ENCODE results near the gene MAGI1. TPM values are rescaled to one million over a fixed set of nuclear protein-coding genes. Genes with fewer than 3 reads are reported as not detected.

MAGI1 gene
- total RNA-seq, 1 donor from 2014 or later = 10.8 TPM

DNA sequence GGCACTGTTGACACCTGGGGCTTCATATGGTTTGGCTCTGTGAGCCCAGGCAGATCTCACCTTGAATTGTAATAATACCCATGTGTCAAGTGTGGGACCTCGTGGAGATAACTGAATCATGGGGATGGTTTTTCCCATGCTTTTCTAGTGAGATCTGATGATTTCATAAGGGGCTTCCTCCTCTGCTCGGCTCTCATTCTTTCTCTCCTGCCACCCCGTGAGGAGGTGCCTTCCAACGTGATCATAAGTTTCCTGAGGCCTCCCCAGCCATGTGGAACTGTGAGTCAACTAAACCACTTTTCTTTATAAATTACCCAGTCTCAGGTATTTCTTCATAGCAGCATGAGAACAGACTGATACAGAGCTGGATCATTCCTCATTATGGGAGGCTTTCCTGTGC, 695.0 kb downstream of the MAGI1 start:
- intact Hi-C loops (cut with micrococcal nuclease) = no loop called here
- H3K9me3 Mint-ChIP-seq = no peaks in the 10 kb centered on the region
- no peaks in the 10 kb centered on the region for H3K4me1 Mint-ChIP-seq (ENCODE audit: low read depth)
- DNase-seq (ENCODE audit: low spot score) = no peak
- no peak overlapping the region for H3K4me3 Mint-ChIP-seq (ENCODE audit: low read depth)
- H3K27ac Mint-ChIP-seq = no peak overlapping the region
- no peaks in the 10 kb centered on the region for H3K27me3 Mint-ChIP-seq (ENCODE audit: low read depth)
- no peaks in the 10 kb centered on the region for H3K36me3 Mint-ChIP-seq (ENCODE audit: low read depth)

DNA sequence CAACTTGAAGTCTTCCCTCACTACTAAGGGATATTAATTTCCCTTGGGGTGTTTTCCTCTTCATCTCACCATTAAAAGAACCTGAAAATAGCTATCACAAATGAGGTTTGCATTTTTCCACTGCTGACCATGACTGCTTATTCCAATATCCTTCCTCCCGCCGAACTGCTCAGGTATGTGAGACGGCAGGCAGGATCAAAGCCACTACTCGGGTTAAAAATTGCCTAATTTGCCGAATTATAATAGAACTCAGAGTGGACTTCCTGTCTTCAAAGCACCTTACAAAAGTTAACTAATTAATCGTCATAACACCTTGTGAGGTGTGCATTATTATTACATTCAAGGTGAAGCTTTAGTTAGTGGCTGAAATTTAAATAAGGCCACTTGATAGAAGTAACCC, 695.7 kb downstream of the MAGI1 start:
- Mint-ChIP-seq H3K4me1 (ENCODE audit: low read depth) (no peaks in the 10 kb centered on the region), H3K36me3 (ENCODE audit: low read depth) (no peaks in the 10 kb centered on the region), H3K27me3 (ENCODE audit: low read depth) (no peaks in the 10 kb centered on the region), H3K9me3 (no peaks in the 10 kb centered on the region), H3K27ac (no peak overlapping the region), H3K4me3 (ENCODE audit: low read depth) (no peak overlapping the region)
- intact Hi-C loops (cut with micrococcal nuclease) = no loop called here
- DNase-seq (ENCODE audit: low spot score) = no peak

DNA sequence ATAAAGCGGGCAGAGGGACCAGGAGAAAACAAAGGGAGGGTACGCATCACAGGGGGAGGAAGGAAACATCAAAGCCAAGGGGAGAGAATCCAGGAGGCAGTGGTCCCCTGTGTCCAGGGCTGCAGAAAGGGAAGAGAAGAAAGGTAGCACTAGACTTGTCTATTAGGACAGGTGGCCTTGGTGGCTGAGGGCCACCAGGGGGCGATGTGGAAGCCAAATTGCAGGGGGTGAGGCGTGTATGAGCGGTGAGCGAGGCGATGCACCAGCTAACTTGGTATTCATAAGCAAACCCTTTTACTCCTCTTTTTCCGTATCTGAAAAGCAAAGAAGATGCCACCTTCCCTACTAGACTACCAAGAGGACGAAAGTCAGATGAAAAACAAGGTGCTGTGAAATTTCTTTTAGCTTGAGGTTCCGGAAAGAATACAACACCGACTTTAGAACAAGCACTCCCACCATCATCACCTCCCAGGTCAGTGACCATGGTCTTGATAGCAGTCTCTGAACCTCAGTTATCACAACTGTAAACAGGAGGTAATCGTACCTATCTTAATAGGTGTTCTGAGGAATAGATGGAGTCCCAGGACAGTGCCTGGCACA, 696.5 kb downstream of the MAGI1 start:
- DNase-seq (ENCODE audit: low spot score) = no peak
- Mint-ChIP-seq H3K4me1 (ENCODE audit: low read depth) (no peaks in the 10 kb centered on the region), H3K4me3 (ENCODE audit: low read depth) (no peak overlapping the region), H3K27me3 (ENCODE audit: low read depth) (no peaks in the 10 kb centered on the region), H3K27ac (no peak overlapping the region), H3K9me3 (no peaks in the 10 kb centered on the region), H3K36me3 (ENCODE audit: low read depth) (no peaks in the 10 kb centered on the region)
- intact Hi-C loops (cut with micrococcal nuclease) = no loop called here

DNA sequence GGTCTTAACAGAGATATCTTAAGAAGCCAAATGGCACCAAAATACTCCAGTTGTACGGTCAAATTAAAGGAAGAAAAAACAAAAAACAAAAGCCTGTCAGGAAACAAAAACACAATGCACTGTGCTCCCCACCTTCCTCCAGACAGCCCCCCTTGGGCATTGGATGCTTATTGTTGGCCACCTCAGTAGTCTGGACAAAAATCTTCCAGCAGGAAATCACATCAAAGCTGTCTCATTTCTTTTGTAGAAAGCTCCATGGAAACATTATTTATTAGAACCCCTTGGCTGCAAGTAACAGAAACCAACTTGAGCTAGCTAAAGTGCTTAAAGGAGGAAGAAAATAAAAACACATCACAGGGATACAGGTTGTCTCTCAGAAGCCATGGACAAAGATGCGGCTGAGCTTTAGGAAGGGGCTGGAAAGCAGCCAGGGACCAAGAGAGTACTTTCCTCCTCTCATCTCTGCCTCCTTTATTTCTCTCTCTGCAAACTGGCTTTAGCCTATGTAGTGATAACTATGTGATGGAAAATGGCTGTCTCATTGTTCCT, 699.5 kb downstream of the MAGI1 start:
- Mint-ChIP-seq H3K27ac (no peak overlapping the region), H3K4me1 (ENCODE audit: low read depth) (no peaks in the 10 kb centered on the region), H3K9me3 (peaks cover 9% of the 10 kb centered on the region), H3K36me3 (ENCODE audit: low read depth) (no peaks in the 10 kb centered on the region), H3K4me3 (ENCODE audit: low read depth) (no peak overlapping the region), H3K27me3 (ENCODE audit: low read depth) (no peaks in the 10 kb centered on the region)
- DNase-seq (ENCODE audit: low spot score) = no peak
- intact Hi-C loops (cut with micrococcal nuclease) = no loop called here

DNA sequence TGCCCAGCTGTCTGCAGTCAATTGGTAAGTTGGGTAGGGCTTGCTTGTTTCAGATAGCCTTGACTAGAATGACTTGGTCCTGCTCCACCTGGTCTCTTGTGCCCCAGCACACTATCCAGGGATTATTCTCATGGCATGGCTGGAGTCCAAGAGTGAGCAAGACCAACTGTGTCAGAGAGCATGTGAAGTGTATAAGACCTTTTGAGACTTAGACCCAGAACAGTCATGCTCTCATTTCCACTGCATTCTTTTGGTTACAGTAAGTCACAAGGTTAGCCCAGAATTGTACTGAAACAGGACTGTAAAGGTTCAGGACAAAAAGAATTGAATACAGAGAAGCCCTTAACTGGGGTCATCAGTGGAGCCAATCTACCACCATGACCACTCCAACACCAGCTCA, 700.1 kb downstream of the MAGI1 start:
- H3K36me3 Mint-ChIP-seq (ENCODE audit: low read depth) = no peaks in the 10 kb centered on the region
- no peaks in the 10 kb centered on the region for H3K4me1 Mint-ChIP-seq (ENCODE audit: low read depth)
- DNase-seq (ENCODE audit: low spot score) = no peak
- H3K9me3 Mint-ChIP-seq = peaks cover 9% of the 10 kb centered on the region
- no peak overlapping the region for H3K4me3 Mint-ChIP-seq (ENCODE audit: low read depth)
- no peaks in the 10 kb centered on the region for H3K27me3 Mint-ChIP-seq (ENCODE audit: low read depth)
- H3K27ac Mint-ChIP-seq = no peak overlapping the region
- intact Hi-C loops (cut with micrococcal nuclease) = no loop called here

DNA sequence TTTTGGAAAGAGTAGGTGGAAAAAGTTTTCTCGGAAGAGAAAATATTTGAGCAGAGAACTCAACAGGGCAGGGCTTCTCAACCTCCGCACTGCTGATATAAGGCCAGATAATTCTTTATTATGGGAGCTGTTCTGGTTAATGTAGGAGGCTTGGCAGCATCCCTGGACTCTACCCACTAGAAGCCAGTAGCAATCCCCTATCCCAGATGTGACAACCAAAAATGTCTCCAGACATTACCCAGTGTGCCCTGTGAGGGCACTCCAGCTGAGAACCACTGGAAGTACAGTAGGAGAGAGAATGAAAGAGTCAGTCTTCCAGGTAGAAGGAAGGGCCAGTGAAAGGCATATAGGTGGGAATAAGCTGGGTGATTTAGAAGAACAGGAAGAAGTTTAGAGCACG, 703.1 kb downstream of the MAGI1 start:
- Mint-ChIP-seq H3K4me3 (ENCODE audit: low read depth) (no peak overlapping the region), H3K27ac (no peak overlapping the region), H3K9me3 (peaks cover 12% of the 10 kb centered on the region), H3K27me3 (ENCODE audit: low read depth) (no peaks in the 10 kb centered on the region), H3K4me1 (ENCODE audit: low read depth) (no peaks in the 10 kb centered on the region), H3K36me3 (ENCODE audit: low read depth) (no peaks in the 10 kb centered on the region)
- intact Hi-C loops (cut with micrococcal nuclease) = no loop called here
- DNase-seq (ENCODE audit: low spot score) = no peak

DNA sequence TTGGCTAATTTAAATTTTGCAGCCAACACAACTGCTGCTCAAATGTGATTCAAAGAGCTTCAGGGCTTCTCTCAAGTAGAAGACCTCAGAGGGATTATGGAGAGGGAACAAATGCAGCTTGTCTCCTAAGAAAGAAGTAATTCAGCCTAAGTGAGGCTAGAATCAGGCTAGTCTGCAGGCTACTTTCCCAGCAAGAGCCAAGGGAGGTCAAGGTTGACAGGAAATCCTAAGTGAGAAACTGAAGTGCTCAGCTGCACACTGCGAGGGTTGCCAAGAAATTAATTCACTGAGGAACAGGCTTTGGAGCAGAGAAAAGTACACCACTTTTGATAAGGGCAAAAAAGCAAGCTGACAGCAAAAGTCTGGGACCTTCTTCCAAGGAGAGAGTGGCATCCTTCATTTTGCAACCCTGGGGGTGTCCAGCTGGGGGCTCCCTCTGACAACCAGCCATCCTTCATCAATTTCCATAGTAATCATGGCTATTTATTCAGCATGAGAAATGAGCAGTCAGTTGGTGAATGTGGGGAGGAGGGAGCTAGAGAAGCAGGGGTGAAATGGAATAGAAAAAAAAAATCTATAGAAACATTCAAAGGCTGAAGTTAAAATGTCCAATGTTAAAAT, 704.6 kb downstream of the MAGI1 start:
- H3K27me3 Mint-ChIP-seq (ENCODE audit: low read depth) = no peaks in the 10 kb centered on the region
- H3K4me3 Mint-ChIP-seq (ENCODE audit: low read depth) = no peak overlapping the region
- peaks cover 12% of the 10 kb centered on the region for H3K9me3 Mint-ChIP-seq
- intact Hi-C loops (cut with micrococcal nuclease) = no loop called here
- no peaks in the 10 kb centered on the region for H3K4me1 Mint-ChIP-seq (ENCODE audit: low read depth)
- DNase-seq (ENCODE audit: low spot score) = no peak
- H3K27ac Mint-ChIP-seq = no peak overlapping the region
- no peaks in the 10 kb centered on the region for H3K36me3 Mint-ChIP-seq (ENCODE audit: low read depth)

DNA sequence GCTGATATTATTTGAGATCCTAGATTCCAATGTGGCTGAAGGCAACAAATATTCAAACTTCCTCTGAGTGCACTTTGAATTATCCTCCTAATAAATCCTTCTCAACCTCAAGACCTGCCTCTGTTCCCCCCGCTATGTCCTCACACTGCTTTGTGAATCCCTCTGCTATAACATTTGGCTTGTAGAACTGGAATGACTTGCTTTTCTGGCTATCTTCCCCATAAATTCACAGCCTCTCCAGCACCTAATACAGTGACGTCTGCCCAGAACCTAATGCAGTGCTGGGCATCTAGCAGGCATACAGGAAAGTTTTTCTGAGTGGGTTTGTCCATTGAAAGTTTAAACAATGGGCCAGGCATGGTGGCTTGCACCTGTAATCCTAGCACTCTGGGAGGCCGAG, 707.0 kb downstream of the MAGI1 start:
- H3K27ac Mint-ChIP-seq = no peak overlapping the region
- no peak overlapping the region for H3K4me3 Mint-ChIP-seq (ENCODE audit: low read depth)
- DNase-seq (ENCODE audit: low spot score) = no peak
- H3K9me3 Mint-ChIP-seq = peaks cover 16% of the 10 kb centered on the region
- no peaks in the 10 kb centered on the region for H3K4me1 Mint-ChIP-seq (ENCODE audit: low read depth)
- H3K36me3 Mint-ChIP-seq (ENCODE audit: low read depth) = no peaks in the 10 kb centered on the region
- intact Hi-C loops (cut with micrococcal nuclease) = no loop called here
- no peaks in the 10 kb centered on the region for H3K27me3 Mint-ChIP-seq (ENCODE audit: low read depth)

DNA sequence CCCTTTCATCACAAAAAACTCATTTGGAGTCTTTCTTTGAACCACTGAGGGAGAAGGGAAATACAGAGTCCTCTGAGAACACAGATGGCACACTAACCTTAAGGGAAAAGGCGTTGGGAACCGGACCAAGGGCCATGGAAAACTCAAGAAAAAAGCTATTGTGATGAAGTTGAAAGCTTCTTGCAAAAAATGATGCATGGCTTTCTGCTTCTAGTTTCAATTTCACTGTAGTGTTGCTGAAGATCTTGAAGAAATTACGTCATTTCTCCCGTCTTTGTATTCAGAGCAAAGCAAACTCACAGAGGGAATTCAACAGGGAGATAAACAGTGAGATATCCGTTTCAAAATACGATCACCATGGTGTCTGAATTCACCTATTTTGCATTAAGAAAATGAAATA, 708.6 kb downstream of the MAGI1 start:
- intact Hi-C loops (cut with micrococcal nuclease) = no loop called here
- DNase-seq (ENCODE audit: low spot score) = no peak
- Mint-ChIP-seq H3K4me3 (ENCODE audit: low read depth) (no peak overlapping the region), H3K27me3 (ENCODE audit: low read depth) (no peaks in the 10 kb centered on the region), H3K27ac (no peak overlapping the region), H3K36me3 (ENCODE audit: low read depth) (no peaks in the 10 kb centered on the region), H3K4me1 (ENCODE audit: low read depth) (no peaks in the 10 kb centered on the region), H3K9me3 (peaks cover 12% of the 10 kb centered on the region)

DNA sequence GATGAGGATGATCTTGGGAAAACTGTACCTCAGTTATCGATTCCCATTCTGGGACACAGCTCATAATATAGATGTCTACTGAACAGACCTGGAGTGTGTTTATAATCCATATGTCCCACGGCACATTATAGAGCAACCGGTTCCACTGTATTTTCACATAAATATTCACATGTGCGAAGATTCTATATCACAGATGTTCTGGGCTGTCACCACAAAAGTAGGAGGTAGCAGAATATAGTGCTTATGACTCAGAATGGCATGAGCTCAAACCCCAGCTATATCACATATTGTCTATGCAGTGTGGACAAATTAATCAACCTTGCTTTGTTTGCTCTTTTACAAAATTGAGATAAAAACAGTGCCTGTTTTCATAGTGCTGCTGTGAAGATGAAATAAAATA, 710.6 kb downstream of the MAGI1 start:
- no peak for DNase-seq (ENCODE audit: low spot score)
- Mint-ChIP-seq H3K9me3 (peaks cover 12% of the 10 kb centered on the region), H3K36me3 (ENCODE audit: low read depth) (no peaks in the 10 kb centered on the region), H3K4me1 (ENCODE audit: low read depth) (no peaks in the 10 kb centered on the region), H3K27me3 (ENCODE audit: low read depth) (no peaks in the 10 kb centered on the region), H3K4me3 (ENCODE audit: low read depth) (no peak overlapping the region), H3K27ac (no peak overlapping the region)
- intact Hi-C loops (cut with micrococcal nuclease) = no loop called here

DNA sequence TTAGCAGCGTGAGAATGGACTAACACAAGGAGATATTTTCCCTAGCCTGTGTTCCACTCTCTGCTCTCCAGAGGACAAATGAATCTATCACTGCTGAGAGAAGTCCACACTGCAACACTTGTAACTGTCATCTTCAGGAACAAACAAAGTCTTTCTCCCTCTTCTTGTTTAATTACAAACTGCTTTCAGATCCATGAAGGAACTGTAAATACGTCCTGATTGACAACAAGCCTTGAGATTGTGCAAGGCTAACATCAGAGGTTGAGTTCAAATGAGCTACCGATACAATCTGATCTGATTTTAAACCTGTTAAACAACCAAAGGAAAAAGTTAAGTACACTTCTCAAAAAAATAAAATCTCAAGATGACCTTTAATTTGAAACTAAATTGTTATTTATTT, 712.1 kb downstream of the MAGI1 start:
- H3K27ac Mint-ChIP-seq = no peak overlapping the region
- intact Hi-C loops (cut with micrococcal nuclease) = no loop called here
- no peaks in the 10 kb centered on the region for H3K27me3 Mint-ChIP-seq (ENCODE audit: low read depth)
- H3K9me3 Mint-ChIP-seq = peaks cover 14% of the 10 kb centered on the region
- no peak for DNase-seq (ENCODE audit: low spot score)
- no peaks in the 10 kb centered on the region for H3K36me3 Mint-ChIP-seq (ENCODE audit: low read depth)
- H3K4me3 Mint-ChIP-seq (ENCODE audit: low read depth) = no peak overlapping the region
- H3K4me1 Mint-ChIP-seq (ENCODE audit: low read depth) = no peaks in the 10 kb centered on the region

DNA sequence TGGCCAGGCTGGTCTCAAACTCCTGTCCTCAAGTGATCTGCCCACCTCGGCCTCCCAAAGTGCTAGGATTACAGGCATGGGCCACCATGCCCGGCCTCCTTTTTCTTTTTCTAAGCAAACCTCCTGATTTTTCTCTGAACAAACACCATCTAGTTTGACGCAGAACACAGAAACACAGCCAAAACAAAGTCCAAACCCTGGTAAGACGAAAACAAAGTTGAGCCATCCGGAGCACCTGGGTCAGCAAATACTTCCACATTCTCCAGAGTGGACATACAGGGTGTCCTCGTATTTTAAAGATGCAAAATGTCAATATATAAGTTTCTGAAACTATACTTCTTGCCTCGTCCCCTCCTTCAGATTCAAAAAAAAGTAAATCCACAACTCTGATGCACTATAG, 715.8 kb downstream of the MAGI1 start:
- H3K27ac Mint-ChIP-seq = no peak overlapping the region
- H3K4me3 Mint-ChIP-seq (ENCODE audit: low read depth) = no peak overlapping the region
- H3K9me3 Mint-ChIP-seq = peaks cover 15% of the 10 kb centered on the region
- no peaks in the 10 kb centered on the region for H3K4me1 Mint-ChIP-seq (ENCODE audit: low read depth)
- H3K36me3 Mint-ChIP-seq (ENCODE audit: low read depth) = no peaks in the 10 kb centered on the region
- no peaks in the 10 kb centered on the region for H3K27me3 Mint-ChIP-seq (ENCODE audit: low read depth)
- DNase-seq (ENCODE audit: low spot score) = no peak
- intact Hi-C loops (cut with micrococcal nuclease) = no loop called here

DNA sequence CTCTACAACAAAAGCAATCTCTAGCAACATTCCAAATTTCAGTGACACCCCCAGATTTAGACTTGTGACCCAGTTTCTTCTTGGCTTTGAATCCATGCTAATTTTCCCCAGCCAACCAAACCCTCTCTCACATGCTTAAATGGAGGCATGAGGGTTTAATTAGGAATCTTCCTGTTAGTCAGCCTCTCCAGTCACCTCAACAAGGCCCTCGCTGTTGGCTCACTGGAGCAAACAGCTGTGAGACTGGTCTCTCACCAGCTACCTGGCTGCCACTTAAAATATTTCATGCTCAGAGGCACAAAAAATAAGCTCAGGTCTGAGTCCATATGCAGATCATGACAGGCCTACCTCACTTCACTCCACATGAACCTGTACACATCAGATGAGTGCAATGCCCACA, 720.5 kb downstream of the MAGI1 start:
- H3K4me3 Mint-ChIP-seq (ENCODE audit: low read depth) = no peak overlapping the region
- no peaks in the 10 kb centered on the region for H3K27me3 Mint-ChIP-seq (ENCODE audit: low read depth)
- no peak overlapping the region for H3K27ac Mint-ChIP-seq
- H3K9me3 Mint-ChIP-seq = peaks cover 11% of the 10 kb centered on the region
- DNase-seq (ENCODE audit: low spot score) = no peak
- intact Hi-C loops (cut with micrococcal nuclease) = no loop called here
- H3K4me1 Mint-ChIP-seq (ENCODE audit: low read depth) = no peaks in the 10 kb centered on the region
- no peaks in the 10 kb centered on the region for H3K36me3 Mint-ChIP-seq (ENCODE audit: low read depth)
